Upper lobe of right lung (tissue), 1 donor: ENCODE results near the gene DYNLT5. TPM values are rescaled to one million over a fixed set of nuclear protein-coding genes. Genes with fewer than 3 reads are reported as not detected.
"Not testable (repeated sequence)": the region's sequence is repeated elsewhere in the genome, so short reads cannot be mapped to it uniquely, and the experiment has no call there.

ENCODE experiments used
- ATAC-seq: fragments of 200-7000 bp; cut with Tn5 transposase; one replicate; pipeline ENCODE4 v1.9.1; 2020; ENCODE audit warnings: mild to moderate bottlenecking, moderate library complexity
- DNase-seq: peaks from one replicate; pipeline ENCODE4 v3.0.0-alpha.2; 2020
- H3K27ac ChIP-seq: fragments of 200-600 bp; one replicate; pipeline ENCODE4 v1.8.0; 2022
- H3K27me3 ChIP-seq: fragments of 200-600 bp; one replicate; pipeline ENCODE4 v1.8.0; 2022; ENCODE audit warnings: mild to moderate bottlenecking
- H3K36me3 ChIP-seq: fragments of 200-600 bp; one replicate; pipeline ENCODE4 v1.8.0; 2022
- H3K4me1 ChIP-seq: fragments of 200-600 bp; one replicate; pipeline ENCODE4 v1.8.0; 2022
- H3K4me3 ChIP-seq: fragments of 200-600 bp; one replicate; pipeline ENCODE4 v1.8.0; 2022; ENCODE audit warnings: mild to moderate bottlenecking
- H3K9me3 ChIP-seq: fragments of 200-600 bp; one replicate; pipeline ENCODE4 v1.8.0; 2022
- CTCF ChIP-seq: fragments of 200-600 bp; IDR thresholded peaks from one replicate; pipeline ENCODE4 v1.8.0; 2022; ENCODE audit warnings: antibody characterized with exemption
- intact Hi-C: fragments of 100-400 bp; cut with DNase I; formaldehyde crosslinking; loops from one replicate; pipeline ENCODE4 v1.11.0; 2022
- total RNA-seq: library from RNA; stranded (reverse); fragmentation: NEBNext Ultra II Directional; extraction: Animal tissue kit (Norgen Biotek cat#: 25700); gene quantifications from one replicate; pipeline ENCODE4 v1.2.1, GENCODE V29; 2021
- donor health status: DM: no; HTN: yes; CAD: no; lungs with severe emphysema.

Gene DYNLT5
- total RNA-seq, 1 donor from 2014 or later, result 3.3 TPM

GRCh38 chr1:66723985-66724384 is 28.3 kb upstream of the DYNLT5 start:
- Histone ChIP-seq H3K36me3 (no peaks in the 10 kb centered on the region), H3K27me3 (no peaks in the 10 kb centered on the region), H3K4me3 (no peak overlapping the region), H3K4me1 (peaks cover 7% of the 10 kb centered on the region), H3K27ac (no peak overlapping the region), H3K9me3 (no peaks in the 10 kb centered on the region)
- ATAC-seq (no peak), DNase-seq (no peak)
- TF ChIP-seq CTCF, result no peak
- intact Hi-C loops, result no loop called here

GRCh38 chr1:66725885-66726665 is 26.2 kb upstream of the DYNLT5 start:
- intact Hi-C loops, result no loop called here
- Histone ChIP-seq H3K27ac (no peak overlapping the region), H3K36me3 (no peaks in the 10 kb centered on the region)

GRCh38 chr1:66728021-66728420 is 24.2 kb upstream of the DYNLT5 start:
- Histone ChIP-seq H3K27ac (no peak overlapping the region), H3K27me3 (no peaks in the 10 kb centered on the region), H3K4me3 (no peak overlapping the region), H3K4me1 (peaks cover 7% of the 10 kb centered on the region), H3K36me3 (no peaks in the 10 kb centered on the region), H3K9me3 (no peaks in the 10 kb centered on the region)
- ATAC-seq (no peak), DNase-seq (no peak)
- no peak for TF ChIP-seq CTCF
- intact Hi-C loops, result no loop called here

More at GRCh38 chr1:66725885-66726665, 26.2 kb upstream of the DYNLT5 start:
- Histone ChIP-seq H3K4me3 (no peak overlapping the region), H3K27me3 (no peaks in the 10 kb centered on the region), H3K4me1 (peaks cover 7% of the 10 kb centered on the region), H3K9me3 (no peaks in the 10 kb centered on the region)
- peak; percentile 97 for TF ChIP-seq CTCF
- ATAC-seq (peak; percentile 95), DNase-seq (no peak)

GRCh38 chr1:66728716-66729115 is 23.5 kb upstream of the DYNLT5 start:
- H3K9me3 ChIP-seq, H3K4me3 ChIP-seq, H3K27me3 ChIP-seq, DNase-seq, H3K36me3 ChIP-seq, H3K27ac ChIP-seq, intact Hi-C loops, ATAC-seq, H3K4me1 ChIP-seq: not testable (repeated sequence)

- no peak for ATAC-seq
- no peak for TF ChIP-seq CTCF
- Histone ChIP-seq H3K27ac (no peak overlapping the region), H3K9me3 (no peaks in the 10 kb centered on the region), H3K36me3 (no peaks in the 10 kb centered on the region), H3K4me3 (no peak overlapping the region), H3K27me3 (no peaks in the 10 kb centered on the region), H3K4me1 (peaks cover 7% of the 10 kb centered on the region)
- DNase-seq, result no peak
- intact Hi-C loops, result no loop called here
These were observed 23.1 kb upstream of the DYNLT5 start for GRCh38 chr1:66729119-66729518.

GRCh38 chr1:66729523-66729922 is 22.7 kb upstream of the DYNLT5 start:
- intact Hi-C loops, result no loop called here
- Histone ChIP-seq H3K4me1 (peaks cover 7% of the 10 kb centered on the region), H3K27ac (no peak overlapping the region), H3K4me3 (no peak overlapping the region), H3K36me3 (no peaks in the 10 kb centered on the region), H3K27me3 (no peaks in the 10 kb centered on the region), H3K9me3 (no peaks in the 10 kb centered on the region)
- no peak for TF ChIP-seq CTCF
- no peak for DNase-seq
- no peak for ATAC-seq
